Measurements from ENCODE around the gene RELB.

DNA sequence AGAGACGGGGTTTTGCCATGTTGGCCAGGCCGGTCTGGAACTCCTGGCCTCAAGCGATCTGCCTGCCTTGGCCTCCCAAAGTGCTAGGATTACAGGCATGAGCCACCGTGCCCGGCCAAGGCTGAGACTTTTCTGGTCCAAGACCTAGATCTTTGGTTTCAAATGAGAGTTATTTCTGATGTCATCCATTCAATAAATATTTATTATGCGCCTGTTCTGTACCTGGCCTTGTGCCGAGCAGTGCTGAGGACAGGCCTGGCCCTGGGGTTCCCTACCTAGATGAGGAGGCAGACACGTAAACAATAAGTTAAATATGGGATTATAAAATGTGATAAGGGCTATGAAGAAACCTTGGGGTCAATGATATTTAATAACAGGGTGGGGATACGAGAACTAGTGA lies 4.5 kb downstream of the RELB start:
- TF ChIP-seq, protein P1, sequence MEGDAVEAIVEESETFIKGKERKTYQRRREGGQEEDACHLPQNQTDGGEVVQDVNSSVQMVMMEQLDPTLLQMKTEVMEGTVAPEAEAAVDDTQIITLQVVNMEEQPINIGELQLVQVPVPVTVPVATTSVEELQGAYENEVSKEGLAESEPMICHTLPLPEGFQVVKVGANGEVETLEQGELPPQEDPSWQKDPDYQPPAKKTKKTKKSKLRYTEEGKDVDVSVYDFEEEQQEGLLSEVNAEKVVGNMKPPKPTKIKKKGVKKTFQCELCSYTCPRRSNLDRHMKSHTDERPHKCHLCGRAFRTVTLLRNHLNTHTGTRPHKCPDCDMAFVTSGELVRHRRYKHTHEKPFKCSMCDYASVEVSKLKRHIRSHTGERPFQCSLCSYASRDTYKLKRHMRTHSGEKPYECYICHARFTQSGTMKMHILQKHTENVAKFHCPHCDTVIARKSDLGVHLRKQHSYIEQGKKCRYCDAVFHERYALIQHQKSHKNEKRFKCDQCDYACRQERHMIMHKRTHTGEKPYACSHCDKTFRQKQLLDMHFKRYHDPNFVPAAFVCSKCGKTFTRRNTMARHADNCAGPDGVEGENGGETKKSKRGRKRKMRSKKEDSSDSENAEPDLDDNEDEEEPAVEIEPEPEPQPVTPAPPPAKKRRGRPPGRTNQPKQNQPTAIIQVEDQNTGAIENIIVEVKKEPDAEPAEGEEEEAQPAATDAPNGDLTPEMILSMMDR (conservative IDR thresholded peaks at IDR 0.05 in 1 of 2, IDR thresholded peaks at IDR 0.05 in 1 of 2; ENCODE audit: low read depth in 1 of 2, low read length in 2 of 2), result no peak
- TF ChIP-seq EZH2 (IDR thresholded peaks at IDR 0.05; ENCODE audit: low read length, missing control alignments), result no peak
